GM18870 (cell line): ENCODE measurements around the gene TOPAZ1.

Source experiments
- ATAC-seq: cut with Tn5 transposase; IDR thresholded peaks from one replicate; pipeline ENCODE4 v1.9.1; 2021; ENCODE audit warnings: moderate library complexity; ENCODE audit not compliant: unreplicated experiment

TOPAZ1 gene

GRCh38 chr3:44241706-44242105, at the start of gene TOPAZ1:
TSS of gene TOPAZ1 (plus strand) at chr3:44241886. CDS start at chr3:44242054, 168 bp downstream.
- ATAC-seq = no peak

- ATAC-seq = no peak
These were observed 43.1 kb upstream of the TOPAZ1 start for GRCh38 chr3:44198284-44199269.

- no peak for ATAC-seq
These were observed 35.4 kb upstream of the TOPAZ1 start for GRCh38 chr3:44206261-44206660.

GRCh38 chr3:44206862-44207652, 34.6 kb upstream of the TOPAZ1 start:
- ATAC-seq = no peak

- ATAC-seq = no peak
These were observed 33.6 kb upstream of the TOPAZ1 start for GRCh38 chr3:44208086-44208485.

- ATAC-seq = no peak
These were observed 33.1 kb upstream of the TOPAZ1 start for GRCh38 chr3:44208568-44208967.

GRCh38 chr3:44210967-44211366, 30.7 kb upstream of the TOPAZ1 start:
- ATAC-seq = no peak

- ATAC-seq = no peak
These were observed 19.3 kb upstream of the TOPAZ1 start for GRCh38 chr3:44222337-44222736.

- no peak for ATAC-seq
These were observed 18.4 kb upstream of the TOPAZ1 start for GRCh38 chr3:44223299-44223698.

GRCh38 chr3:44224131-44224530, 17.6 kb upstream of the TOPAZ1 start:
- no peak for ATAC-seq

- no peak for ATAC-seq
These were observed 15.1 kb upstream of the TOPAZ1 start for GRCh38 chr3:44226573-44226972.

GRCh38 chr3:44227632-44228031, 14.1 kb upstream of the TOPAZ1 start:
- no peak for ATAC-seq

- no peak for ATAC-seq
These were observed 12.8 kb upstream of the TOPAZ1 start for GRCh38 chr3:44228900-44229299.

- no peak for ATAC-seq
These were observed 9.3 kb upstream of the TOPAZ1 start for GRCh38 chr3:44232407-44232806.

- no peak for ATAC-seq
These were observed 6.9 kb upstream of the TOPAZ1 start for GRCh38 chr3:44234648-44235268.

GRCh38 chr3:44235604-44236484, 5.8 kb upstream of the TOPAZ1 start:
- ATAC-seq = no peak

GRCh38 chr3:44236485-44236908, 5.2 kb upstream of the TOPAZ1 start:
- no peak for ATAC-seq

- ATAC-seq = no peak
These were observed 4.5 kb upstream of the TOPAZ1 start for GRCh38 chr3:44237161-44237560.

GRCh38 chr3:44237665-44238064, 4.0 kb upstream of the TOPAZ1 start:
- ATAC-seq = no peak

GRCh38 chr3:44238889-44239288, 2.8 kb upstream of the TOPAZ1 start:
- no peak for ATAC-seq
